ENCODE data around the gene TMEM131.

The TMEM131 gene

GRCh38 chr2:97997784-97998392, 2.1 kb upstream of the TMEM131 start:
- peaks cover 3 to 7% of the 10 kb centered on the region in 2 donors for H3K4me1 ChIP-seq (ENCODE audit: control insufficient read depth in 2 of 2, insufficient read depth in 1 of 2, low read depth in 1 of 2, low read length in 2 of 2)
- no peak overlapping the region for H3K14ac ChIP-seq (ENCODE audit: low read length)
- no peaks in the 10 kb centered on the region for H3K9me3 ChIP-seq (replicated peaks in 1 of 2; ENCODE audit: control insufficient read depth in 2 of 2, insufficient read depth in 1 of 2, low read depth in 1 of 2, low read length in 2 of 2)
- H2AFZ ChIP-seq (ENCODE audit: low read length), result peak overlapping the region; percentile 42
- H3K27ac ChIP-seq (replicated peaks; ENCODE audit: low read length), result no peak overlapping the region
- H3K79me1 ChIP-seq (ENCODE audit: low read depth, low read length), result peaks cover 2% of the 10 kb centered on the region
- no peaks in the 10 kb centered on the region for H3K27me3 ChIP-seq (ENCODE audit: control insufficient read depth in 3 of 3, insufficient read depth in 3 of 3, low read depth in 1 of 3, low read length in 3 of 3)
- no peak overlapping the region for H3K4ac ChIP-seq (ENCODE audit: low read length)
- no peak overlapping the region for H3K9ac ChIP-seq (ENCODE audit: low read depth, low read length, poor library complexity)
- H3K23ac ChIP-seq (ENCODE audit: low read depth, low read length, poor library complexity), result no peak overlapping the region
- no peak overlapping the region for H2BK15ac ChIP-seq (ENCODE audit: low read length)
- no peak overlapping the region for H3K4me3 ChIP-seq (ENCODE audit: low read length in 2 of 2)
- H2BK12ac ChIP-seq (ENCODE audit: low read length), result no peak overlapping the region
- no peak overlapping the region for H4K8ac ChIP-seq (ENCODE audit: low read depth, low read length)
- H2AK5ac ChIP-seq (ENCODE audit: low read depth, low read length), result no peak overlapping the region
- H2BK5ac ChIP-seq (ENCODE audit: low read length), result no peak overlapping the region
- no CpG with 5 or more reads among the region's 8 CpGs for WGBS, 2 donors (ENCODE audit: extremely low coverage in 2 of 2, insufficient read length in 2 of 2, insufficient replicate concordance in 1 of 2)
- H3K18ac ChIP-seq (ENCODE audit: low read length), result peak overlapping the region; percentile 27
- DNase-seq (ENCODE audit: low spot score), result no peak
- no peak overlapping the region for H4K91ac ChIP-seq (ENCODE audit: low read depth, low read length, poor library complexity)
- H3K36me3 ChIP-seq (replicated peaks in 1 of 2; ENCODE audit: control insufficient read depth in 2 of 2, insufficient read depth in 2 of 2, low read length in 2 of 2), result no peaks in the 10 kb centered on the region
- no peak overlapping the region for H3K4me2 ChIP-seq (ENCODE audit: insufficient read depth, low read length, poor library complexity, severe bottlenecking)
- H2BK120ac ChIP-seq (ENCODE audit: low read depth, low read length), result no peak overlapping the region

- no CpG with 5 or more reads among the region's 19 CpGs for WGBS, 2 donors (ENCODE audit: extremely low coverage in 2 of 2, insufficient read length in 2 of 2, insufficient replicate concordance in 1 of 2)
- peak overlapping the region; percentile 99 for H2AFZ ChIP-seq (ENCODE audit: low read length)
Observed at GRCh38 chr2:97996679-97997078, 931 bp upstream of the TMEM131 start.

GRCh38 chr2:97995026-97995733, 568 bp downstream of the TMEM131 start:
- no peaks in the 10 kb centered on the region for H3K36me3 ChIP-seq (replicated peaks in 1 of 2; ENCODE audit: control insufficient read depth in 2 of 2, insufficient read depth in 2 of 2, low read length in 2 of 2)
- peak overlapping the region; percentile 61 for H3K4me2 ChIP-seq (ENCODE audit: insufficient read depth, low read length, poor library complexity, severe bottlenecking)
- H3K27me3 ChIP-seq (ENCODE audit: control insufficient read depth in 3 of 3, insufficient read depth in 3 of 3, low read depth in 1 of 3, low read length in 3 of 3), result no peaks in the 10 kb centered on the region
- peak overlapping the region; percentile 99 for H2BK120ac ChIP-seq (ENCODE audit: low read depth, low read length)
- peak overlapping the region; percentile 95 for H3K27ac ChIP-seq (replicated peaks; ENCODE audit: low read length)
- H3K23ac ChIP-seq (ENCODE audit: low read depth, low read length, poor library complexity), result peak overlapping the region; percentile 12
- H2BK5ac ChIP-seq (ENCODE audit: low read length), result peak overlapping the region; percentile 98
- peaks cover 6% of the 10 kb centered on the region for H3K79me1 ChIP-seq (ENCODE audit: low read depth, low read length)
- H3K9ac ChIP-seq (ENCODE audit: low read depth, low read length, poor library complexity), result peak overlapping the region; percentile 98
- H2BK15ac ChIP-seq (ENCODE audit: low read length), result no peak overlapping the region
- peaks cover 0 to 3% of the 10 kb centered on the region in 2 donors for H3K9me3 ChIP-seq (replicated peaks in 1 of 2; ENCODE audit: control insufficient read depth in 2 of 2, insufficient read depth in 1 of 2, low read depth in 1 of 2, low read length in 2 of 2)
- H4K8ac ChIP-seq (ENCODE audit: low read depth, low read length), result no peak overlapping the region
- H3K4ac ChIP-seq (ENCODE audit: low read length), result no peak overlapping the region
- peak overlapping the region; percentile 97 for H3K14ac ChIP-seq (ENCODE audit: low read length)
- no CpG with 5 or more reads among the region's 81 CpGs for WGBS, 2 donors (ENCODE audit: extremely low coverage in 2 of 2, insufficient read length in 2 of 2, insufficient replicate concordance in 1 of 2)
- peak; percentile 63 for DNase-seq (ENCODE audit: low spot score)
- H3K4me3 ChIP-seq (ENCODE audit: low read length in 2 of 2), result peak overlapping the region; percentile 77 to 95
- no peak overlapping the region for H4K91ac ChIP-seq (ENCODE audit: low read depth, low read length, poor library complexity)
- H2AFZ ChIP-seq (ENCODE audit: low read length), result peak overlapping the region; percentile 99
- no peak overlapping the region for H2BK12ac ChIP-seq (ENCODE audit: low read length)
- no peak overlapping the region for H2AK5ac ChIP-seq (ENCODE audit: low read depth, low read length)
- peaks cover 3 to 11% of the 10 kb centered on the region in 2 donors for H3K4me1 ChIP-seq (ENCODE audit: control insufficient read depth in 2 of 2, insufficient read depth in 1 of 2, low read depth in 1 of 2, low read length in 2 of 2)
- peak overlapping the region; percentile 100 for H3K18ac ChIP-seq (ENCODE audit: low read length)

More at GRCh38 chr2:97996679-97997078, 931 bp upstream of the TMEM131 start:
- no peaks in the 10 kb centered on the region for H3K36me3 ChIP-seq (replicated peaks in 1 of 2; ENCODE audit: control insufficient read depth in 2 of 2, insufficient read depth in 2 of 2, low read length in 2 of 2)
- no peak overlapping the region for H2BK12ac ChIP-seq (ENCODE audit: low read length)
- peaks cover 2% of the 10 kb centered on the region for H3K79me1 ChIP-seq (ENCODE audit: low read depth, low read length)
- H3K9me3 ChIP-seq (replicated peaks in 1 of 2; ENCODE audit: control insufficient read depth in 2 of 2, insufficient read depth in 1 of 2, low read depth in 1 of 2, low read length in 2 of 2), result no peaks in the 10 kb centered on the region
- no peak overlapping the region for H4K8ac ChIP-seq (ENCODE audit: low read depth, low read length)
- H3K27ac ChIP-seq (replicated peaks; ENCODE audit: low read length), result no peak overlapping the region
- H3K4me2 ChIP-seq (ENCODE audit: insufficient read depth, low read length, poor library complexity, severe bottlenecking), result peak overlapping the region; percentile 87
- H2AK5ac ChIP-seq (ENCODE audit: low read depth, low read length), result no peak overlapping the region
- H2BK15ac ChIP-seq (ENCODE audit: low read length), result peak overlapping the region; percentile 72
- no peaks in the 10 kb centered on the region for H3K27me3 ChIP-seq (ENCODE audit: control insufficient read depth in 3 of 3, insufficient read depth in 3 of 3, low read depth in 1 of 3, low read length in 3 of 3)
- H2BK5ac ChIP-seq (ENCODE audit: low read length), result no peak overlapping the region
- peaks cover 3 to 7% of the 10 kb centered on the region in 2 donors for H3K4me1 ChIP-seq (ENCODE audit: control insufficient read depth in 2 of 2, insufficient read depth in 1 of 2, low read depth in 1 of 2, low read length in 2 of 2)
- no peak overlapping the region for H3K9ac ChIP-seq (ENCODE audit: low read depth, low read length, poor library complexity)
- no peak overlapping the region for H4K91ac ChIP-seq (ENCODE audit: low read depth, low read length, poor library complexity)
- no peak for DNase-seq (ENCODE audit: low spot score)
- peak overlapping the region; percentile 96 for H3K18ac ChIP-seq (ENCODE audit: low read length)
- H3K4me3 ChIP-seq (ENCODE audit: low read length in 2 of 2), result peak overlapping the region in 1 of 2 donors; percentile 77
- H3K4ac ChIP-seq (ENCODE audit: low read length), result no peak overlapping the region
- no peak overlapping the region for H3K23ac ChIP-seq (ENCODE audit: low read depth, low read length, poor library complexity)
- no peak overlapping the region for H3K14ac ChIP-seq (ENCODE audit: low read length)
- no peak overlapping the region for H2BK120ac ChIP-seq (ENCODE audit: low read depth, low read length)

- peaks cover 3 to 11% of the 10 kb centered on the region in 2 donors for H3K4me1 ChIP-seq (ENCODE audit: control insufficient read depth in 2 of 2, insufficient read depth in 1 of 2, low read depth in 1 of 2, low read length in 2 of 2)
- no peaks in the 10 kb centered on the region for H3K36me3 ChIP-seq (replicated peaks in 1 of 2; ENCODE audit: control insufficient read depth in 2 of 2, insufficient read depth in 2 of 2, low read length in 2 of 2)
- no peak for DNase-seq (ENCODE audit: low spot score)
- H3K18ac ChIP-seq (ENCODE audit: low read length), result no peak overlapping the region
- no peak overlapping the region for H3K27ac ChIP-seq (replicated peaks; ENCODE audit: low read length)
- peaks cover 6% of the 10 kb centered on the region for H3K79me1 ChIP-seq (ENCODE audit: low read depth, low read length)
- H3K9ac ChIP-seq (ENCODE audit: low read depth, low read length, poor library complexity), result no peak overlapping the region
- no peak overlapping the region for H3K4ac ChIP-seq (ENCODE audit: low read length)
- no peak overlapping the region for H3K23ac ChIP-seq (ENCODE audit: low read depth, low read length, poor library complexity)
- peaks cover 0 to 3% of the 10 kb centered on the region in 2 donors for H3K9me3 ChIP-seq (replicated peaks in 1 of 2; ENCODE audit: control insufficient read depth in 2 of 2, insufficient read depth in 1 of 2, low read depth in 1 of 2, low read length in 2 of 2)
- H2BK5ac ChIP-seq (ENCODE audit: low read length), result no peak overlapping the region
- no peak overlapping the region for H3K14ac ChIP-seq (ENCODE audit: low read length)
- H3K4me2 ChIP-seq (ENCODE audit: insufficient read depth, low read length, poor library complexity, severe bottlenecking), result no peak overlapping the region
- H2AK5ac ChIP-seq (ENCODE audit: low read depth, low read length), result no peak overlapping the region
- no peak overlapping the region for H4K91ac ChIP-seq (ENCODE audit: low read depth, low read length, poor library complexity)
- H2BK120ac ChIP-seq (ENCODE audit: low read depth, low read length), result no peak overlapping the region
- H4K8ac ChIP-seq (ENCODE audit: low read depth, low read length), result no peak overlapping the region
- H3K27me3 ChIP-seq (ENCODE audit: control insufficient read depth in 3 of 3, insufficient read depth in 3 of 3, low read depth in 1 of 3, low read length in 3 of 3), result no peaks in the 10 kb centered on the region
- H2AFZ ChIP-seq (ENCODE audit: low read length), result no peak overlapping the region
- no CpG with 5 or more reads among the region's 4 CpGs for WGBS, 2 donors (ENCODE audit: extremely low coverage in 2 of 2, insufficient read length in 2 of 2, insufficient replicate concordance in 1 of 2)
- H2BK15ac ChIP-seq (ENCODE audit: low read length), result no peak overlapping the region
- H2BK12ac ChIP-seq (ENCODE audit: low read length), result no peak overlapping the region
- peak overlapping the region in 1 of 2 donors; percentile 77 for H3K4me3 ChIP-seq (ENCODE audit: low read length in 2 of 2)
Observed at GRCh38 chr2:97994476-97994875, 1.3 kb downstream of the TMEM131 start.

All from neuronal stem cell (in vitro differentiated cells).